ENCODE results near the gene RNF34. TPM values are rescaled to one million over a fixed set of nuclear protein-coding genes. Genes with fewer than 3 reads are reported as not detected.
A peak's percentile ranks its signal among the peaks of the same experiment; 100 is the strongest.

The RNF34 gene
- total RNA-seq, 1 experiment from 2014 or later: 66.4 TPM

GRCh38 chr12:121351820-121352681 is 47.9 kb upstream of the RNF34 start, which contains the start of gene ANAPC5:
TSS of gene ANAPC5 (minus strand) at chr12:121352411. CDS start at chr12:121352340, 71 bp downstream.
- Histone ChIP-seq H3K79me1 (ENCODE audit: insufficient read depth, low read depth, low read length, poor library complexity, severe bottlenecking) (peaks cover 9% of the 10 kb centered on the region), H2BK120ac (ENCODE audit: low read depth, low read length, poor library complexity, severe bottlenecking) (no peak within 1 kb of the TSS), H3K27me3 (ENCODE audit: insufficient read depth, low read length) (no peaks in the 10 kb centered on the region), H4K8ac (replicated peaks; ENCODE audit: insufficient read length, low read depth, low read length) (no peak within 1 kb of the TSS), H3K4me2 (ENCODE audit: insufficient read depth, insufficient read length, low read length) (peak within 1 kb of the TSS; percentile 65), H3K18ac (ENCODE audit: insufficient read length, low read depth, low read length) (peak within 1 kb of the TSS; percentile 96), H3T11ph (ENCODE audit: low read length) (no peak within 1 kb of the TSS), H3K4me1 (ENCODE audit: insufficient read depth, low read length) (no peaks in the 10 kb centered on the region), H3K56ac (ENCODE audit: insufficient read length, low read depth, low read length) (peak within 1 kb of the TSS; percentile 23), H3K23me2 (ENCODE audit: insufficient read length, low read depth, low read length, poor library complexity, severe bottlenecking) (peaks cover 3% of the 10 kb centered on the region), H3K27ac (ENCODE audit: insufficient read length, low read depth, low read length) (peak within 1 kb of the TSS; percentile 37), H2BK15ac (ENCODE audit: low read depth, low read length) (no peak within 1 kb of the TSS), H3K9ac (ENCODE audit: extremely low read depth, insufficient read length, low read length) (peak within 1 kb of the TSS; percentile 94), H3K79me2 (ENCODE audit: insufficient read depth, low read length) (no peaks in the 10 kb centered on the region; the same call in 1 of the 2 replicates), H4K91ac (ENCODE audit: insufficient read length, low read depth, low read length) (no peak within 1 kb of the TSS), H2BK5ac (ENCODE audit: insufficient read length, low read length) (no peak within 1 kb of the TSS), H2AK5ac (ENCODE audit: insufficient read length, low read length) (no peak within 1 kb of the TSS), H3K23ac (ENCODE audit: insufficient read length, low read depth, low read length) (peak within 1 kb of the TSS; percentile 14), H2BK12ac (ENCODE audit: insufficient read length, low read depth, low read length) (no peak within 1 kb of the TSS), H3K14ac (ENCODE audit: insufficient read depth, low read length) (peak within 1 kb of the TSS; percentile 88), H4K5ac (ENCODE audit: insufficient read length, low read depth, low read length) (no peak within 1 kb of the TSS), H4K20me1 (ENCODE audit: control insufficient read depth, insufficient read depth, insufficient read length) (no peaks in the 10 kb centered on the region), H2BK20ac (ENCODE audit: low read depth, low read length, poor library complexity, severe bottlenecking) (no peak within 1 kb of the TSS), H2AFZ (ENCODE audit: low read length) (no peak within 1 kb of the TSS), H3K9me3 (ENCODE audit: control insufficient read depth, low read depth, low read length) (no peaks in the 10 kb centered on the region), H3K4ac (ENCODE audit: low read depth, low read length) (no peak within 1 kb of the TSS)
- no CpG with 5 or more reads among the region's 49 CpGs for WGBS (ENCODE audit: extremely low coverage, insufficient read length, low lambda C conversion rate)
- peak within 1 kb of the TSS; percentile 97 to 99 for H3K4me3 Mint-ChIP-seq
- peak within 1 kb of the TSS; percentile 95 to 99 (median 98) for H3K27ac Mint-ChIP-seq
- H3K36me3 Mint-ChIP-seq (ENCODE audit: insufficient read depth in 1 of 3, low read depth in 3 of 3): peaks cover under 1 to 4% (median 2%) of the 10 kb centered on the region in 3 experiments; a peak in 5 of 7 replicates
- no peak for TF ChIP-seq CTCF (conservative IDR thresholded peaks at IDR 0.05)
- peaks cover under 1% of the 10 kb centered on the region; the same call in 1 of the 2 replicates for H3K27me3 Mint-ChIP-seq (ENCODE audit: low read depth)
- peaks cover 8 to 14% of the 10 kb centered on the region in 2 experiments for H3K4me1 Mint-ChIP-seq
- DNase-seq: peak; percentile 99
- H3K9me3 Mint-ChIP-seq: no peaks in the 10 kb centered on the region

Data from H9 (cell line).